Keratinocyte (primary cell): ENCODE measurements around the gene NFATC1. TPM values are rescaled to one million over a fixed set of nuclear protein-coding genes. Genes with fewer than 3 reads are reported as not detected.

Experiments
- DNase-seq: peaks from one replicate; pipeline ENCODE4 v3.0.0-alpha.2; 2011; ENCODE audit warnings: low read depth, missing footprints, low spot score
- FAIRE-seq: peaks from 2 replicates; lab custom pipeline; 2011; peaks lifted over from hg19 to GRCh38; lab: Jason Lieb, UNC
- H2AFZ ChIP-seq: 2 replicates; pipeline ENCODE4 v1.6.0; 2012; ENCODE audit warnings: low read length, control low read depth, inconsistent platforms; ENCODE audit not compliant: control insufficient read depth
- H3K27ac ChIP-seq: 2 replicates; pipeline ENCODE4 v1.5.1; 2011; ENCODE audit warnings: low read length; ENCODE audit not compliant: control insufficient read depth, insufficient read depth
- H3K27me3 ChIP-seq: 3 replicates; pipeline ENCODE4 v1.6.0; 2011; ENCODE audit warnings: low read length; ENCODE audit not compliant: control insufficient read depth, insufficient read depth; ENCODE audit errors: extremely low read depth
- H3K36me3 ChIP-seq, 2 experiments: 2 replicates in 1 of 2; 3 replicates in 1 of 2; pipeline ENCODE4 v1.5.1; 2011; ENCODE audit warnings: low read length in 2 of 2, mild to moderate bottlenecking in 1 of 2; ENCODE audit not compliant: control insufficient read depth in 2 of 2, insufficient read depth in 2 of 2; ENCODE audit errors: extremely low read depth in 1 of 2
- H3K4me1 ChIP-seq: 3 replicates; pipeline ENCODE4 v1.5.1; 2011; ENCODE audit warnings: low read length; ENCODE audit not compliant: control insufficient read depth, insufficient read depth; ENCODE audit errors: extremely low read depth
- H3K4me2 ChIP-seq: 3 replicates; pipeline ENCODE4 v1.6.0; 2011; ENCODE audit warnings: low read depth, low read length; ENCODE audit not compliant: control insufficient read depth, insufficient read depth; ENCODE audit errors: extremely low read depth
- H3K4me3 ChIP-seq, 3 experiments: fragments of 200-600 bp in 1 of 3; sonication (generic) in 1 of 3; 2 replicates in 2 of 3; 3 replicates in 1 of 3; pipeline ENCODE4 v1.5.1; 2011 to 2016; ENCODE audit warnings: low read length in 3 of 3, mild to moderate bottlenecking in 3 of 3, control low read depth in 2 of 3, inconsistent platforms in 1 of 3, low read depth in 1 of 3, mixed read lengths in 1 of 3, mixed run types in 1 of 3, moderate library complexity in 1 of 3; ENCODE audit not compliant: control insufficient read depth in 2 of 3, insufficient read depth in 2 of 3; ENCODE audit errors: extremely low read depth in 1 of 3
- H3K79me2 ChIP-seq: 2 replicates; pipeline ENCODE4 v1.6.0; 2012; ENCODE audit warnings: low read length; ENCODE audit not compliant: control insufficient read depth, insufficient read depth
- H3K9ac ChIP-seq: 3 replicates; pipeline ENCODE4 v1.6.0; 2011; ENCODE audit warnings: low read length; ENCODE audit not compliant: control insufficient read depth, insufficient read depth; ENCODE audit errors: extremely low read depth
- H3K9me1 ChIP-seq: 3 replicates; pipeline ENCODE4 v1.6.0; 2011; ENCODE audit warnings: low read length; ENCODE audit not compliant: control insufficient read depth, insufficient read depth; ENCODE audit errors: extremely low read depth
- H3K9me3 ChIP-seq: 2 replicates; pipeline ENCODE4 v1.5.1; 2012; ENCODE audit warnings: low read depth, low read length; ENCODE audit not compliant: control insufficient read depth
- H4K20me1 ChIP-seq: 3 replicates; pipeline ENCODE4 v1.6.0; 2011; ENCODE audit warnings: low read length; ENCODE audit not compliant: control insufficient read depth, insufficient read depth; ENCODE audit errors: extremely low read depth
- EZH2 ChIP-seq: IDR thresholded peaks from one replicate; pipeline ENCODE4 v1.6.1; 2012; ENCODE audit warnings: inconsistent platforms, mild to moderate bottlenecking, low read length, moderate library complexity
- dilution Hi-C: fragments of 300-500 bp; cut with MboI; formaldehyde crosslinking; loops from one replicate; pipeline ENCODE4 v1.7.0; 2020; ENCODE audit warnings: low sequenced_read_pairs; ENCODE audit not compliant: extremely low pct_ligation_motif_present
- polyA plus RNA-seq, 5 experiments: library from polyadenylated mRNA; depleted of rRNA in 3 of 5; stranded (reverse) in 3 of 5; stranded (forward) in 1 of 5; unstranded in 1 of 5; fragments of >200 nt; gene quantifications; 1 replicate in 1 of 5; 2 replicates in 3 of 5; 3 replicates in 1 of 5; pipeline versions ENCODE4 v1.2.1 to v1.2.3, GENCODE V29; 2011 to 2012; ENCODE audit warnings: missing spikeins in 2 of 5, low read depth in 1 of 5, low replicate concordance in 1 of 5
- TF ChIP-seq, protein P1 (sequence below), 3 experiments: IDR thresholded peaks in 1 of 3; conservative IDR thresholded peaks in 1 of 3; optimal IDR thresholded peaks in 1 of 3; 2 replicates in 2 of 3; 3 replicates in 1 of 3; pipeline versions ENCODE3 to v1.5.1; 2011; ENCODE audit warnings: low read length in 3 of 3, mild to moderate bottlenecking in 3 of 3, moderate library complexity in 2 of 3, control low read depth in 1 of 3, inconsistent platforms in 1 of 3; ENCODE audit not compliant: insufficient read depth in 2 of 3; ENCODE audit errors: extremely low read depth in 1 of 3

The NFATC1 gene
- polyA plus RNA-seq, 1 donor (not counting 4 experiments of a cell fraction or from before 2014, with no cell fraction given): 0.77 TPM

DNA sequence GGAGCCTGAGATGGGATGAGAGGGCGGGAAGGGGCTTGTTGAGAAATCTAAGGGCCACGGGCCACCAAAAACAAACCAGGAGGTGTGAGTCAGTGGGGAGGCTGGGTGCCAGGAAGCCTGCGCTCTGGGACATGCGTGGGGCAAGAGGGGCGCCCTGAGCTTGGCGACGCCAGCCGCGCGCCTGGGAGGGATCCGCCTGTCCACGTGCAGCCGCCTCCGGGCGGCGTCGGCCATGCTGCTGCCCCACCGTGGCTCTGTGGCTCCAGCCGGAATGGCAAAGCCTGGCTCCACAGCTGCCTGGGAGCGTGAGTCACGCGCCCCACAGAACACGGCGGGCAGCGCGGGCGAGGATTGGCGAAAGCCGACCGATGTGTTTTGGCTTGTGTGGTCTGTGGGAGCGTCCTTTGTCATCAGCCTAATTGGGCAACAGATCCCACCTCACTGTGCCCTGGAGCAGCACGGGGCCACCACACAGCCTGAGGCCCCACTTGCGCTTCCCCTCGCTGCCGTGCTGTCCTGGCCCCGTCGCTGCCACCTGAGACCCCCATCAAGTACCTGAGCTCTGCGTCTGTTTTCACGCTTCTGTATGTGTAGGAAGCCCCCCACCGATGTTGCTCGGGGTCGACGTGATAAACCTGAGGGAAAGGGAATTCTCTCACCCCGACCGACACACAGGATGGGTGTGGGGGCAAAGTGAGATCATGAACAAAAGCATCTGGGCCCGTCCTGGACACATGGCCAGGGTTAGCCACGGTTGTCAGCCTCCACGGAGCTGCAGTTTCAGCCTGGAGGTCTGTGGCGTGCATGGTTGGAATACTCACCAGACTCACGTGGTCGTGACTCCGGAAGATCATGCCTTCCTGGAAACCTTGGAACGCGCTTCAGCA lies 80.5 kb downstream of the NFATC1 start:
- no peaks in the 10 kb centered on the region for H3K36me3 ChIP-seq
- FAIRE-seq (no peak), DNase-seq (no peak)
- no peaks in the 10 kb centered on the region for H4K20me1 ChIP-seq
- no peaks in the 10 kb centered on the region for H3K4me1 ChIP-seq
- H3K27ac ChIP-seq: no peak overlapping the region
- H3K79me2 ChIP-seq: no peaks in the 10 kb centered on the region
- H3K4me2 ChIP-seq: no peak overlapping the region
- H3K4me3 ChIP-seq: no peak overlapping the region
- no peaks in the 10 kb centered on the region for H3K9me1 ChIP-seq
- dilution Hi-C loops: no loop called here
- peaks cover 4% of the 10 kb centered on the region for H3K27me3 ChIP-seq
- peaks cover 7% of the 10 kb centered on the region for H3K9me3 ChIP-seq
- no peak overlapping the region for H2AFZ ChIP-seq
- no peak overlapping the region for H3K9ac ChIP-seq
- TF ChIP-seq, protein P1, sequence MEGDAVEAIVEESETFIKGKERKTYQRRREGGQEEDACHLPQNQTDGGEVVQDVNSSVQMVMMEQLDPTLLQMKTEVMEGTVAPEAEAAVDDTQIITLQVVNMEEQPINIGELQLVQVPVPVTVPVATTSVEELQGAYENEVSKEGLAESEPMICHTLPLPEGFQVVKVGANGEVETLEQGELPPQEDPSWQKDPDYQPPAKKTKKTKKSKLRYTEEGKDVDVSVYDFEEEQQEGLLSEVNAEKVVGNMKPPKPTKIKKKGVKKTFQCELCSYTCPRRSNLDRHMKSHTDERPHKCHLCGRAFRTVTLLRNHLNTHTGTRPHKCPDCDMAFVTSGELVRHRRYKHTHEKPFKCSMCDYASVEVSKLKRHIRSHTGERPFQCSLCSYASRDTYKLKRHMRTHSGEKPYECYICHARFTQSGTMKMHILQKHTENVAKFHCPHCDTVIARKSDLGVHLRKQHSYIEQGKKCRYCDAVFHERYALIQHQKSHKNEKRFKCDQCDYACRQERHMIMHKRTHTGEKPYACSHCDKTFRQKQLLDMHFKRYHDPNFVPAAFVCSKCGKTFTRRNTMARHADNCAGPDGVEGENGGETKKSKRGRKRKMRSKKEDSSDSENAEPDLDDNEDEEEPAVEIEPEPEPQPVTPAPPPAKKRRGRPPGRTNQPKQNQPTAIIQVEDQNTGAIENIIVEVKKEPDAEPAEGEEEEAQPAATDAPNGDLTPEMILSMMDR (optimal IDR thresholded peaks at IDR 0.05 in 1 of 3, IDR thresholded peaks at IDR 0.05 in 1 of 3, conservative IDR thresholded peaks at IDR 0.05 in 1 of 3; ENCODE audit: extremely low read depth in 1 of 3, insufficient read depth in 2 of 3, low read length in 3 of 3): no peak
- no peak for TF ChIP-seq EZH2

DNA sequence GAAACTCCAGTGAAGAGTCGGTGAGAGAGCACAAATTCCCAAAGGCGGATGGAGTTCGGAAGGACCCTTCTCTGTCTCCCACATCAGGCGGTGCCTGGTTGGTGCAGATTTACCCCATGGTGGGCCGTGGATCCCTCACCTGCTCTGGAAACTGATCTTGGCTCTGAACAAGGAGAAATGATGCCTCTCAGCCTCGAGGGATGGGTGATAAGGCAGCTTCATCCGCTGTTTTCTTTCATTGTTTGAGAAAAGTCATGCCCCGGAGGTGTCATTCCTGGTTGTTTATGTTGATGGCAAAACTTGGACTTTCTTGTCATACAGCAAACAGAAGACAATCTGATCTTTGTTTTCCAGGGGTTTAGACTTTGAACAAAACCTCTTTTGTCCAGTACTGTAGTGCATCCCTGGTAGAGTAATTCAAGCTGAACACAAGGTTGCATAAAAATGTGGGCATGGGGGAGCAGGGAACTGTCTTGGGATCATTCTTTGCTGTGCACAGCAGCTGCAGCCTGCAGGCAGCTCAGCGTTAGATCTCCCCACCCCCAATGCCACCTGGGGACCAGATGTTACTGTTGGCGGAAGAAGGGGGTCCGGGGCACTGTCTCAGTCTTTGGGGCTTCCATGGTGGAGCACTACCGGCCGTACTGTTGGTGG lies 81.3 kb downstream of the NFATC1 start:
- no peaks in the 10 kb centered on the region for H4K20me1 ChIP-seq
- TF ChIP-seq, protein P1 (optimal IDR thresholded peaks at IDR 0.05 in 1 of 3, IDR thresholded peaks at IDR 0.05 in 1 of 3, conservative IDR thresholded peaks at IDR 0.05 in 1 of 3; ENCODE audit: extremely low read depth in 1 of 3, insufficient read depth in 2 of 3, low read length in 3 of 3): no peak
- no peak for TF ChIP-seq EZH2
- H3K9ac ChIP-seq: no peak overlapping the region
- H3K4me3 ChIP-seq: no peak overlapping the region
- H3K9me3 ChIP-seq: peaks cover 7% of the 10 kb centered on the region
- no peaks in the 10 kb centered on the region for H3K4me1 ChIP-seq
- H3K4me2 ChIP-seq: no peak overlapping the region
- H3K27ac ChIP-seq: no peak overlapping the region
- dilution Hi-C loops: no loop called here
- no peaks in the 10 kb centered on the region for H3K9me1 ChIP-seq
- DNase-seq: no peak
- FAIRE-seq: no peak
- H2AFZ ChIP-seq: no peak overlapping the region
- H3K36me3 ChIP-seq: no peaks in the 10 kb centered on the region
- no peaks in the 10 kb centered on the region for H3K27me3 ChIP-seq
- no peaks in the 10 kb centered on the region for H3K79me2 ChIP-seq
